Left kidney (tissue), 2 donors: ENCODE data around the gene RASD1. TPM values are rescaled to one million over a fixed set of nuclear protein-coding genes. Genes with fewer than 3 reads are reported as not detected.
"Not testable (repeated sequence)": the region's sequence is repeated elsewhere in the genome, so short reads cannot be mapped to it uniquely, and the experiment has no call there.

ENCODE experiments used
- DNase-seq: peaks from one replicate; pipeline ENCODE4 v3.0.0-alpha.2; 2013
- polyA plus RNA-seq: library from polyadenylated mRNA; unstranded; fragments of 120-200 nt; gene quantifications from one replicate; pipeline ENCODE4 v1.2.1, GENCODE V29; 2013; ENCODE audit not compliant: insufficient read length

The RASD1 gene
- polyA plus RNA-seq, 1 donor = 0.73 TPM

DNA sequence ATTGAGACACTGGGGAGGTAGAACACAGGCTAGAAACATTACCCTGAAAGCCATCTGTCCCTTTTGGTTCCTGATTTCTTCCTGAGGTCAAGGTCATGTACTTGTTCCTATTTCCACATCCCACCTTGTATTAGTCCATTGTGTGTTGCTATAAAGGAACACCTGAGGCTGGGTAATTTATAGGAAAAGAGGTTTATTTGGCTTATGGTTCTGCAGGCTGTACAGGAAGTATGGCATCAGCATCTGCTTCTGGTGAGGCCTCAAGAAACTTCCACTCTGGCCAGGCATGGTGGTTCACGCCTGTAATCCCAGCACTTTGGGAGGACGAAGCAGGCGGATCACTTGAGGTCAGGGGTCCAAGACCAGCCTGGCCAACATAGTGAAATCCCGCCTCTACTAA lies 26.8 kb downstream of the RASD1 start:
- no peak for DNase-seq

- no peak for DNase-seq
Observed at GRCh38 chr17:17468217-17469010, 27.8 kb downstream of the RASD1 start.

GRCh38 chr17:17467720-17468119 lies 28.5 kb downstream of the RASD1 start:
- DNase-seq = no peak

- no peak for DNase-seq
Observed at GRCh38 chr17:17467016-17467415, 29.2 kb downstream of the RASD1 start.

DNA sequence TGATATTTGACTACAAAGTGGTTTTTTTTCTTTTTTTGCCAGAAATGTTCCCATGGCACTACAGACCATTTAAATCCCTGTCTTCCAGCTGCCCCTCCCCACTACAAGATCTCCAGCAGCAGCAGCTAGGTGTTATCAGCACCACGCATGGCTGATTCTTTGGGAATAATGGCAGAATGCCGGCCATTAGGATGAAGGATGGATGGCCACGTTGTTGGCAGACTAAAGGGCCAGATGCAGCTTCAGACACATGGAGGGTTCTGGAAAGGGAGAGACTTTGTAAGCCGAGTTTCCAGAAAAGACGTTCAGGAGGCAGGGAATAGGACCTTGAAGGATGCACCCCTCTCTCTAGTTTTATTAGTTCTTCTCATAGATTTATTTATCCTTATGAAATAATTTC lies 29.7 kb downstream of the RASD1 start:
- DNase-seq = no peak

DNA sequence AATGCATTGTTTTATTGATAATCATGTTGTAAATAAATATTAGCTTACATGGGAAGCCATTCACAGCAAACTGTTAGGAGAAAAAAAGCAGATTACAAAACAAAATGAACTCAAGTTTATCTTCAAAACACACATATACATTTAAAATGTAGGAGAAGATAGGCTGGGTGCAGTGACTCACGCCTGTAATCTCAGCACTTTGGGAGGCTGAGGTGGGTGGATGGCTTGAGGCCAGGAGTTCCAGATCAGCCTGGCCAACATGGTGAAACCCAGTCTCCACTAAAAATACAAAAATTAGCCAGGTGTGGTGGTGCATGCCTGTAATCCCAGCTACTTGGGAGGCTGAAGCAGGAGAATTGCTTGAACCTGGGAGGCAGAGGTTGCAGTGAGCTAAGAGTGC lies 30.3 kb downstream of the RASD1 start:
- DNase-seq = not testable (repeated sequence)

GRCh38 chr17:17463821-17464220 lies 32.4 kb downstream of the RASD1 start:
- no peak for DNase-seq

- no peak for DNase-seq
Observed at GRCh38 chr17:17462048-17462824, 34.0 kb downstream of the RASD1 start.

- no peak for DNase-seq
Observed at GRCh38 chr17:17460038-17460437, 36.2 kb downstream of the RASD1 start.

- no peak for DNase-seq
Observed at GRCh38 chr17:17457680-17458079, 38.5 kb downstream of the RASD1 start.

DNA sequence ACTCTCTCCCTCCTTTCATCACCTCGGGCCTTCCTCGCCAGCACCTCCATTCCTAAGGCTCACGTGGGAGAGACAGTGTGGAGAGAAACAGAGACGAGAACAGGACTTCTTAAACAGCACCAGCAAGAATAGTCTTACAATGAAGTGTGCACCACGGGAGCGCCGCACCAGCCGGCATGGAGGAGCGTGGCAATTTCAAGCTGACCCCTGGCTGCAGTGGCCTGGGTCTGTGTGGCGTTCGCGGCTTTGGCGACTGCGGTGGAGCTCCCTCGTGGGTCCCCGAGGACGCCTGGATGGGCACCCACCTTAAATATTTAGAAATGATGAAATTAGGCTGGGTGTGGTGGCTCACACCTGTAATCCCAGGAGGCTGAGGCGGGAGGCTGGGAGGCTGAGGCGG lies 39.9 kb downstream of the RASD1 start:
- DNase-seq = no peak

- DNase-seq = no peak
Observed at GRCh38 chr17:17455173-17455572, 41.0 kb downstream of the RASD1 start.

- DNase-seq = not testable (repeated sequence)
Observed at GRCh38 chr17:17454700-17455099, 41.5 kb downstream of the RASD1 start.

DNA sequence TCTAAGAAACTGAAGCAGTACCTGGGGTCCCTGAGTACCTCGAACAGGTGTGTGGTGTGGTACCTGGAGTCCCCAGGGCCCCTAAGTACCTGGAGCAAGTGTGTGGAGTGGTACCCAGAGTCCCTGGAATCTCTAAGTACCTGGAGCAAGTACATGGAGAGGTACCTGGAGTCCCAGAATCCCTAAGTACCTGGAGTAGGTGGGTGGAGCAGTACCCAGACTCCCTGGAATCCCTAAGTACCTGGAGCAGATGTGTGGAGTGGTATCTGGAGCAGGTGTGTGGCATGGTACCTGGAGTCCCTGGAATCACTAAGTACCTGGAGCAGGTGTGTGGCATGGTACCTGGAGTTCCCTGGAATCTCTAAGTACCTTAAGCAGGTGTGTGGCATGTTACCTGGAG lies 41.9 kb downstream of the RASD1 start:
- no peak for DNase-seq

- DNase-seq = no peak
Observed at GRCh38 chr17:17453088-17453487, 43.1 kb downstream of the RASD1 start.

GRCh38 chr17:17448723-17449122 lies 47.5 kb downstream of the RASD1 start:
- DNase-seq = no peak

DNA sequence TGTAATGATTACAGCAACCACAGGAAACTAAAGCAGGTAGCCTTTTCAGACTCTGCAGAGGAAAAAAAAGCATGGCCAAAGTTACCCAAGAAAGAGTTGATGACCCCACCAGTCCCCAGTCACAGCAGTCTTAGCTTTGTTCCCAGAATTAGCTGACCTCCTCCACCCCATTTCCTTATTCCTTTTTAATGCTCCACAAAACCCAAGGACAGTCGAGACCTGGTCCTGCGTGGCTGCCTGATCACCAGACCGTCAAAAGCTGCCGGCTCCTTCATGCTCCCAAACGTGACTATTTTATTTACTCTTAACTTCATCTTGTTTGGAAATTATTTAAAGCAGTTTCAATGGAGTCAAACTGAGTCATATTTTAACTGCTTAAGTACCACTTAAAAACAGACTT lies 48.1 kb downstream of the RASD1 start:
- no peak for DNase-seq

- no peak for DNase-seq
Observed at GRCh38 chr17:17447264-17447663, 48.9 kb downstream of the RASD1 start.

DNA sequence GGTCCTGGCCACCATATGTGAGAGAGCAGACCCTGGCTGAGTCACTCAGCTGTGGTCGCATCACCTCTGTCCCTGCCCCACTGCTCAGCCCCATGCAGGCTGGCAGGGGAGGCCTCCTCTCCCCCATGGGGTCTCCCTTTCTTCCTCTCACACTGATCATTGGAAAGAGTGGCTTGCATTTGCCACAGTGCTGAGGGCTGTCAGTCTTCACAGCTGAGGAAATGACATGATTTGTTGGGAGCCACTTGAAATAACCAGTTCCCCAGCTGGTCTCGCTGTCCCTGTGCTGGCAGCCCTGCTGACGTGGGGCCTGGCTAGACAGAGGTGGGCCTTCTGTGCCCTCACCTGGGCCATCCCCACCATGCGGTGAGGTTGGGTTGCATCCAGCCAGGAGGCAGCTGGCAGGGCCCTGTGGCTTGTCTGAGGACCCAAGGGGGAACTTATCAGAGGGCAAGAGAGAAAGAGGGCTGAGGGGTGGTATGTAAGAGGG lies 49.5 kb downstream of the RASD1 start:
- no peak for DNase-seq

- peak; percentile 61 for DNase-seq
Observed at GRCh38 chr17:17445925-17446665, 50.1 kb downstream of the RASD1 start.

DNA sequence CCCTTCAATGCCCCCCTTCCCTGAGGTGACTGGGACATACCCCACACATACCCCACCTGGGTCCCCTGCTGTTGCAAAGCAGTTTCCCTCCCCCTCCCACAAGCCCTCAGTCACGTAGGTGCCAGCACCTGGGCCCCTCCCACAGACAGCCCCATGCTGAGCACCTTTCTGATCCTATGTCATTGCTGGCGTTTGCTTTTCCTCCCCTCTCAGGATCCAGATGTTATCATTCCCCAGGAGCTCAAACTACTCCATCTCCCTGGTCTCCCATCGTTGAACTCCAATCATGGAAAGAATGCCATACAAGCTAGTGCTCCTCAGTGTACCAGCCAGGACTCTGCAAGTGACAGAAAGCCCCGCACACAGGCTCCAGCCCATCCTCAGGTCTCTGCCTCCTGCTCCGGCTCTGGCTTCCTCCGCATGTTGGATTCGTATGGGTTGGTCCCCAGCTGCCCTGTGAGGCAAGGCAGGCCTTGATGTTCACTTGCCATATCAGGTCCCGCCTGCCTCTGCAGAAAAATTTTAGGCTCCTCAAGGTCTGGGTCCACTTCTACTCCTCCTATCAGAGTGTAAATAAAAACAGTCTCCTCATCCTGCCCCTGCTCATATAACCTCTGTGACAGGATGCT lies 50.8 kb downstream of the RASD1 start:
- DNase-seq = no peak
